ENCODE results near the gene ADAMTS9. TPM values are rescaled to one million over a fixed set of nuclear protein-coding genes. Genes with fewer than 3 reads are reported as not detected.

The ADAMTS9 gene
- total RNA-seq, 1 donor from 2014 or later = 47.7 TPM

DNA sequence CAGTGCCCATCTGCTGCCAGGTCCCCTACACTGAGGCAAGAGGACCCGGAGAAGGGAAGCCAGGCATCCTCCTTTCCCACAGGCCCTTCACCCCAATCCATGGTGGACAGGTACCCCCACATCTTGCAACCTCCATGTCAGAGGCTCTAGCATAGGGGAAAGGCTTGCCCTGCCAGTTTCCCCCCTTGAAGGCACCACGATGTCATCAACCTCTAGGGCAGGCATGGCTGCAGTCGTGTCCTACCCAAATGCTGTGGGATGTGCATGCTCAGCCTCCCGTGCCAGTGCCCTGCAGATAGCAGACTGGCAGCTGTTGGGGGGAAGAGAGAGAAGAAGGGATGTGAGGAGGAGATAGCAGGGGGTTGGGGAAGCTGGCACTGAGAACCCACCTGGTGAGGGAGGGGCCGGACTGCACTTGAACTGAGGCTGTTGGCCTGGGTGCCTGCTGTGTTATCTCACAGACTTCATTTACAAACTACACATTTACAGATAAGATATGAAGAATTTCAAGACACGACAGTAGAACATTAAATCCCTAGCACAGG lies 197.5 kb downstream of the ADAMTS9 start:
- no peak overlapping the region for H3K4me3 ChIP-seq
- H3F3A ChIP-seq (ENCODE audit: low read depth) = peaks cover 5% of the 10 kb centered on the region
- H3K27ac ChIP-seq = no peak overlapping the region
- Mint-ChIP-seq H3K27me3 (ENCODE audit: insufficient read depth, low read depth) (peaks cover 4% of the 10 kb centered on the region), H3K4me1 (peaks cover 54% of the 10 kb centered on the region), H3K4me3 (no peak overlapping the region), H3K9me3 (no peaks in the 10 kb centered on the region), H3K27ac (no peak overlapping the region), H3K36me3 (no peaks in the 10 kb centered on the region)
- H3K9ac ChIP-seq = no peak overlapping the region
- DNase-seq (ENCODE audit: low spot score) = no peak
- H3K27me3 ChIP-seq = no peaks in the 10 kb centered on the region
- H4K20me1 ChIP-seq (ENCODE audit: low read depth) = no peaks in the 10 kb centered on the region
- no peaks in the 10 kb centered on the region for H3K79me2 ChIP-seq (ENCODE audit: low read depth)
- H3K9me3 ChIP-seq (ENCODE audit: low read depth) = no peaks in the 10 kb centered on the region
- H3K4me1 ChIP-seq = peaks cover 41% of the 10 kb centered on the region
- TF ChIP-seq EZH2 (IDR thresholded peaks at IDR 0.05) (no peak), EZH2phosphoT487 (IDR thresholded peaks at IDR 0.05) (no peak)
- TF ChIP-seq, protein P1, sequence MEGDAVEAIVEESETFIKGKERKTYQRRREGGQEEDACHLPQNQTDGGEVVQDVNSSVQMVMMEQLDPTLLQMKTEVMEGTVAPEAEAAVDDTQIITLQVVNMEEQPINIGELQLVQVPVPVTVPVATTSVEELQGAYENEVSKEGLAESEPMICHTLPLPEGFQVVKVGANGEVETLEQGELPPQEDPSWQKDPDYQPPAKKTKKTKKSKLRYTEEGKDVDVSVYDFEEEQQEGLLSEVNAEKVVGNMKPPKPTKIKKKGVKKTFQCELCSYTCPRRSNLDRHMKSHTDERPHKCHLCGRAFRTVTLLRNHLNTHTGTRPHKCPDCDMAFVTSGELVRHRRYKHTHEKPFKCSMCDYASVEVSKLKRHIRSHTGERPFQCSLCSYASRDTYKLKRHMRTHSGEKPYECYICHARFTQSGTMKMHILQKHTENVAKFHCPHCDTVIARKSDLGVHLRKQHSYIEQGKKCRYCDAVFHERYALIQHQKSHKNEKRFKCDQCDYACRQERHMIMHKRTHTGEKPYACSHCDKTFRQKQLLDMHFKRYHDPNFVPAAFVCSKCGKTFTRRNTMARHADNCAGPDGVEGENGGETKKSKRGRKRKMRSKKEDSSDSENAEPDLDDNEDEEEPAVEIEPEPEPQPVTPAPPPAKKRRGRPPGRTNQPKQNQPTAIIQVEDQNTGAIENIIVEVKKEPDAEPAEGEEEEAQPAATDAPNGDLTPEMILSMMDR (IDR thresholded peaks at IDR 0.05) = no peak
- H3K4me2 ChIP-seq = no peak overlapping the region
- no peaks in the 10 kb centered on the region for H3K36me3 ChIP-seq
- no peak overlapping the region for H2AFZ ChIP-seq (replicated peaks)

DNA sequence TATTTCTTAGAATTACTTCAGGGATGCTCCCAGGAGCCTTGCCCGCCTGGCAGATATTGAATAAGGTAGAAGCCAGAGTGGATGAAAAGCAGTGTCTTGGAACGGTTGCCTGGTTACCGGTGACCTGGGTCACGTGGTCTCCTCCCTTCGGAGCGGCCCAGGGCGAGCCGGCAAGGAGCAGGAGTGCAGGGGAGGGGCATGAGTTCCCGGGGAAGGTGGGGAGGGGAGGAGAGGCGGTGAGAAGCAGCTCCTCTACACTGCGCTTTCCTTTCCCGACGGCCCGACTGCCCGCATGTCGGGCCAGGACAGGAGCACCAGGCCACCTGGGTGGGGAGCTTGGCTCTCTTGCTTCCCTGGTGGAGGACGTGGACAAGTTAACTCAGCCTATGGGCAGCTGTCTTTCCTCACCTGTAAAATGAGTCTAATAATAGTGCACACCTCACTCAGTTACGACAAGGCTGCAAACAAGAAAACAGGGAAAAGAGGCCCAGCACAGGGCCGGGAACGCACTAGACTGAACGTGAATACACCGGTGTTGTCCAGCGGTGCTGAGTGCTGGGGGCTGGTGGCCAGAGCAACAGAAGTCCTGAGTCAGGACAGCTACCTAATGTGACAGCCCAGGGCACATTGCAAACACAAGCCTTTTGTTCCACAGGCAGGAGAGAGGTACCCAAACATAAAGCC lies 198.3 kb downstream of the ADAMTS9 start:
- Histone ChIP-seq H4K20me1 (ENCODE audit: low read depth) (no peaks in the 10 kb centered on the region), H3K4me1 (peaks cover 41% of the 10 kb centered on the region), H3K79me2 (ENCODE audit: low read depth) (no peaks in the 10 kb centered on the region), H3K4me3 (peak overlapping the region; percentile 13), H3K27me3 (no peaks in the 10 kb centered on the region), H3F3A (ENCODE audit: low read depth) (peaks cover 5% of the 10 kb centered on the region), H2AFZ (replicated peaks) (peak overlapping the region; percentile 59), H3K36me3 (no peaks in the 10 kb centered on the region), H3K9ac (no peak overlapping the region), H3K4me2 (peak overlapping the region; percentile 71), H3K27ac (no peak overlapping the region), H3K9me3 (ENCODE audit: low read depth) (no peaks in the 10 kb centered on the region)
- TF ChIP-seq EZH2phosphoT487 (IDR thresholded peaks at IDR 0.05) = no peak
- no peak for TF ChIP-seq EZH2 (IDR thresholded peaks at IDR 0.05)
- TF ChIP-seq, protein P1 (IDR thresholded peaks at IDR 0.05) = no peak
- Mint-ChIP-seq H3K36me3 (no peaks in the 10 kb centered on the region), H3K9me3 (no peaks in the 10 kb centered on the region), H3K27ac (peak overlapping the region; percentile 96), H3K27me3 (ENCODE audit: insufficient read depth, low read depth) (peaks cover 7% of the 10 kb centered on the region), H3K4me1 (peaks cover 55% of the 10 kb centered on the region), H3K4me3 (peak overlapping the region; percentile 69)
- DNase-seq (ENCODE audit: low spot score) = peak; percentile 94

DNA sequence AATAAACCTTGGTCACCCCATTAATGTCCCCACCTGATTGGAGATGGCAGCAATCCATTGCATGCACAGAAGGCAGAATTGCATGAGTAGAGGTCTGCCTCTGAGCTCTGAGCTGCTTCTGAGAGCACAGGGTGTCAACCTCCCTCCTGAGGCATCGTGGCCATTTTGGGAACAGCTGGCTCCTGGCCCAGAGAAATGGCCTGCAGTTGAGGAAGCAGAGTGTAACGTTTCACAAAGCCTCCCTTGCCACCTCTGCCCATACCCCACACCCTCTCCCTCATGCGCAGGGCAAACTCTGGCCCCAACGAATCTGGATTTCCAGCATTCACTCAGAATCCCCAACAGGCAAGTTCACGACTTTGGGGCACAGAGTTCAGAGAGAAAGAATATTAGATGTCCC lies 198.9 kb downstream of the ADAMTS9 start:
- Mint-ChIP-seq H3K27me3 (ENCODE audit: insufficient read depth, low read depth) (peaks cover 7% of the 10 kb centered on the region), H3K27ac (peak overlapping the region; percentile 96), H3K36me3 (no peaks in the 10 kb centered on the region), H3K4me3 (peak overlapping the region; percentile 69), H3K9me3 (no peaks in the 10 kb centered on the region), H3K4me1 (peaks cover 54% of the 10 kb centered on the region)
- TF ChIP-seq EZH2 (IDR thresholded peaks at IDR 0.05) = no peak
- TF ChIP-seq, protein P1 (IDR thresholded peaks at IDR 0.05) = no peak
- no peak for TF ChIP-seq EZH2phosphoT487 (IDR thresholded peaks at IDR 0.05)
- H3K4me1 ChIP-seq = peaks cover 41% of the 10 kb centered on the region
- H3K9ac ChIP-seq = no peak overlapping the region
- no peaks in the 10 kb centered on the region for H3K9me3 ChIP-seq (ENCODE audit: low read depth)
- H3K79me2 ChIP-seq (ENCODE audit: low read depth) = no peaks in the 10 kb centered on the region
- no peak overlapping the region for H3K27ac ChIP-seq
- peak overlapping the region; percentile 59 for H2AFZ ChIP-seq (replicated peaks)
- peak overlapping the region; percentile 13 for H3K4me3 ChIP-seq
- H3K36me3 ChIP-seq = no peaks in the 10 kb centered on the region
- DNase-seq (ENCODE audit: low spot score) = peak; percentile 11
- no peaks in the 10 kb centered on the region for H3K27me3 ChIP-seq
- peaks cover 5% of the 10 kb centered on the region for H3F3A ChIP-seq (ENCODE audit: low read depth)
- no peaks in the 10 kb centered on the region for H4K20me1 ChIP-seq (ENCODE audit: low read depth)
- peak overlapping the region; percentile 71 for H3K4me2 ChIP-seq

Data from neural progenitor cell (in vitro differentiated cells).